OCI-LY7 (cell line): ENCODE measurements around the gene IRGQ. TPM values are rescaled to one million over a fixed set of nuclear protein-coding genes. Genes with fewer than 3 reads are reported as not detected.

Experiments
- BruUV-seq: library from RNA; stranded (reverse); fragments of 400-500 nt; replicated peaks from 2 replicates; lab custom pipeline; 2021; lab: Mats Ljungman, UMichigan
- CTCF ChIA-PET: fragments of 300-600 bp; sonication (Branson Sonifier 250); formaldehyde crosslinking; loops from one replicate; lab custom pipeline; 2022; ENCODE audit warnings: antibody characterized with exemption; ENCODE audit not compliant: unreplicated experiment; lab: Charles Lee
- POLR2A ChIA-PET: fragments of 300-600 bp; sonication (Branson Sonifier 250); formaldehyde crosslinking; loops from one replicate; lab custom pipeline; 2022; ENCODE audit warnings: antibody characterized with exemption; lab: Charles Lee
- DNase-seq: peaks from one replicate; pipeline ENCODE4 v3.0.0-alpha.2; 2015; ENCODE audit warnings: low spot score
- H2AFZ ChIP-seq: fragments of 200-600 bp; sonication (generic), shearing (Covaris generic); 2 replicates; pipeline ENCODE4 v1.6.1; 2014; ENCODE audit warnings: mild to moderate bottlenecking, antibody characterized with exemption, low read length, moderate library complexity
- H3K27ac ChIP-seq: fragments of 200-600 bp; sonication (generic); 2 replicates; pipeline ENCODE4 v1.5.1; 2014; ENCODE audit warnings: mixed run types, low read depth, mild to moderate bottlenecking, moderate library complexity, low read length, inconsistent platforms; ENCODE audit not compliant: poor library complexity, severe bottlenecking
- H3K36me3 ChIP-seq: fragments of 200-600 bp; sonication (generic); 2 replicates; pipeline ENCODE4 v1.6.1; 2014; ENCODE audit warnings: mild to moderate bottlenecking, antibody characterized with exemption, low read length, moderate library complexity, mixed read lengths; ENCODE audit not compliant: insufficient read depth
- H3K4me1 ChIP-seq: fragments of 200-600 bp; sonication (generic); 2 replicates; pipeline ENCODE4 v1.5.1; 2014; ENCODE audit warnings: mild to moderate bottlenecking, low read length; ENCODE audit not compliant: insufficient read depth, poor library complexity, severe bottlenecking
- H3K4me2 ChIP-seq: fragments of 200-600 bp; sonication (generic); 2 replicates; pipeline ENCODE4 v1.6.1; 2014; ENCODE audit warnings: mild to moderate bottlenecking, low read length
- H3K4me3 ChIP-seq: fragments of 200-600 bp; sonication (generic); 2 replicates; pipeline ENCODE4 v1.5.1; 2014; ENCODE audit warnings: mild to moderate bottlenecking, low read depth, low read length; ENCODE audit not compliant: poor library complexity, severe bottlenecking
- H3K79me2 ChIP-seq: fragments of 200-600 bp; sonication (generic); 2 replicates; pipeline ENCODE4 v1.6.1; 2016; ENCODE audit warnings: low read depth, mild to moderate bottlenecking, low read length, moderate library complexity, mixed read lengths; ENCODE audit not compliant: insufficient read depth
- H3K9me2 ChIP-seq: fragments of 200-600 bp; sonication (generic); 2 replicates; pipeline ENCODE4 v1.6.1; 2016; ENCODE audit warnings: mild to moderate bottlenecking, low read length, mixed read lengths; ENCODE audit not compliant: insufficient read depth
- H3K9me3 ChIP-seq: fragments of 200-600 bp; sonication (generic); 2 replicates; pipeline ENCODE4 v1.6.1; 2014; ENCODE audit warnings: mild to moderate bottlenecking, mixed run types, low read length, mixed read lengths
- H4K20me1 ChIP-seq: fragments of 200-600 bp; sonication (generic); 2 replicates; pipeline ENCODE4 v1.6.1; 2014; ENCODE audit warnings: mild to moderate bottlenecking, antibody characterized with exemption, low read length, moderate library complexity, mixed read lengths; ENCODE audit not compliant: insufficient read depth
- EZH2phosphoT487 ChIP-seq: fragments of 200-600 bp; sonication (generic); IDR thresholded peaks from 2 replicates; pipeline ENCODE4 v1.6.1; 2018; ENCODE audit warnings: low read depth, borderline replicate concordance, mild to moderate bottlenecking, mixed run types, antibody characterized with exemption, low read length, moderate library complexity, mixed read lengths
- intact Hi-C: fragments of 100-400 bp; cut with micrococcal nuclease; formaldehyde crosslinking; loops from one replicate; pipeline ENCODE4 v1.10.0; 2022; ENCODE audit not compliant: unreplicated experiment
- total RNA-seq, 2 experiments: library from RNA; depleted of rRNA in 1 of 2; stranded (reverse); fragments of >200 nt in 1 of 2; shearing (Covaris generic) in 1 of 2; gene quantifications; 2 replicates each; pipeline ENCODE4 v1.2.3, GENCODE V29; 2014 to 2022
- TF ChIP-seq, protein P1 (sequence below): fragments of 200-600 bp; sonication (generic); conservative IDR thresholded peaks from 2 replicates; pipeline ENCODE4 v1.5.1; 2014; ENCODE audit warnings: mild to moderate bottlenecking, antibody characterized with exemption, low read length, moderate library complexity, mixed read lengths

IRGQ gene
- total RNA-seq, 2 experiments from 2014 or later = 6.4 to 15.3 TPM

- intact Hi-C loops = no loop called here
- H3K4me2 ChIP-seq = no peak overlapping the region; the same call in 1 of the 2 replicates
- no peaks in the 10 kb centered on the region for H3K79me2 ChIP-seq
- CTCF ChIA-PET = no interaction called here
- no peak overlapping the region for H2AFZ ChIP-seq
- POLR2A ChIA-PET = no interaction called here
- H3K27ac ChIP-seq = no peak overlapping the region
- H4K20me1 ChIP-seq = no peaks in the 10 kb centered on the region
- no peaks in the 10 kb centered on the region for H3K9me2 ChIP-seq
- H3K9me3 ChIP-seq = no peaks in the 10 kb centered on the region
- peaks cover 48% of the 10 kb centered on the region for H3K36me3 ChIP-seq
- BruUV-seq = no TSS peak
- DNase-seq = no peak
- TF ChIP-seq, protein P1, sequence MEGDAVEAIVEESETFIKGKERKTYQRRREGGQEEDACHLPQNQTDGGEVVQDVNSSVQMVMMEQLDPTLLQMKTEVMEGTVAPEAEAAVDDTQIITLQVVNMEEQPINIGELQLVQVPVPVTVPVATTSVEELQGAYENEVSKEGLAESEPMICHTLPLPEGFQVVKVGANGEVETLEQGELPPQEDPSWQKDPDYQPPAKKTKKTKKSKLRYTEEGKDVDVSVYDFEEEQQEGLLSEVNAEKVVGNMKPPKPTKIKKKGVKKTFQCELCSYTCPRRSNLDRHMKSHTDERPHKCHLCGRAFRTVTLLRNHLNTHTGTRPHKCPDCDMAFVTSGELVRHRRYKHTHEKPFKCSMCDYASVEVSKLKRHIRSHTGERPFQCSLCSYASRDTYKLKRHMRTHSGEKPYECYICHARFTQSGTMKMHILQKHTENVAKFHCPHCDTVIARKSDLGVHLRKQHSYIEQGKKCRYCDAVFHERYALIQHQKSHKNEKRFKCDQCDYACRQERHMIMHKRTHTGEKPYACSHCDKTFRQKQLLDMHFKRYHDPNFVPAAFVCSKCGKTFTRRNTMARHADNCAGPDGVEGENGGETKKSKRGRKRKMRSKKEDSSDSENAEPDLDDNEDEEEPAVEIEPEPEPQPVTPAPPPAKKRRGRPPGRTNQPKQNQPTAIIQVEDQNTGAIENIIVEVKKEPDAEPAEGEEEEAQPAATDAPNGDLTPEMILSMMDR = no peak
- no peak for TF ChIP-seq EZH2phosphoT487
- peaks cover 8% of the 10 kb centered on the region for H3K4me1 ChIP-seq
- no peak overlapping the region for H3K4me3 ChIP-seq
These were observed 33.7 kb downstream of the IRGQ start for GRCh38 chr19:43562226-43562697.

DNA sequence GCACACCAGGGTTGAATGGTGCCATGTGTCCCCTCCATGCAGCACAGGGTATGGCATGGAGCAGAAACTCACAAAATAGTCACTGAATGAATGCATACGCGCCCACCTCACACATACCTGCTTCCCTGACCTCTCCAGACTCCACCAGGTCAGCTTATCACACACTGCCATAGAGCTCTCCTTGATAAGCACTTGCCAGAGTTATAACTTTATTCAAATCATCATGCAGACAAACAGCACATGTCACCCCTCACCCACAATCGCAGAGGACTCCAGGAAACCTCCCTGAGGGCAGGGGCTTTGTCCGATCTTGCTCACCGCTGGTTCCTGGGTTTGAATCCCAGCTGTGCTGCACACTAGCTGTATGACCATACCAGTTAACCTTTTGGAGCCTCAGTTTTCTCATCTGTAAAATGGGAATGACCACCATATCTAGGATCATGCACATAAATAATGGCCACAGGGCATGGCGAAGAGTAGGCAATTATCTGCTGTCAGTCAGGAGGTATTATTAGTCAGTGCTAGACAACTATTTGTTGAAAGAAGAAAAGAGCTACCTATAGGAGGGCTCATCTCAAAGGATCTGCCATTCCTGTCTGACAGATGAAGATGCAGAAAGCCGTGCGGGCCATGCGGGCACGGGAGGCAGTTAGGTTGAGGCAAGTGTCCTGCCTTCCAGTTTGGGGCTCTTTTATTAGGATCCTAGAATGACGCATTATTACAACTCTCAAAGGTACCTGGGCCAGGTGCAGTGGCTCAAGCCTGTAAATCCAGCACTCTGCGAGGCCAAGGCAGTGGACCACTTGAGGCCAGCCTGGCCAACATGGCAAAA is 34.6 kb downstream of the IRGQ start:
- Histone ChIP-seq H3K9me2 (no peaks in the 10 kb centered on the region), H3K36me3 (peaks cover 49% of the 10 kb centered on the region), H2AFZ (no peak overlapping the region), H3K27ac (no peak overlapping the region), H3K4me1 (peaks cover 8% of the 10 kb centered on the region), H3K9me3 (no peaks in the 10 kb centered on the region), H3K79me2 (no peaks in the 10 kb centered on the region), H3K4me3 (no peak overlapping the region), H4K20me1 (no peaks in the 10 kb centered on the region), H3K4me2 (no peak overlapping the region)
- intact Hi-C loops = no loop called here
- no TSS peak for BruUV-seq
- TF ChIP-seq, protein P1 = no peak
- ChIA-PET POLR2A (interaction anchor here (0.8 kb wide), 1 partner anchor 234 kb away, joined by 3 read pairs; no protein-coding TSS in a partner anchor), CTCF (interaction anchor here (1.1 kb wide), 1 partner anchor 26 kb away, joined by 3 read pairs; no protein-coding TSS in a partner anchor)
- DNase-seq = no peak

GRCh38 chr19:43560687-43561086 is 35.2 kb downstream of the IRGQ start:
- H3K4me2 ChIP-seq = no peak overlapping the region

More at GRCh38 chr19:43560687-43561086, 35.2 kb downstream of the IRGQ start:
- Histone ChIP-seq H3K27ac (no peak overlapping the region), H3K4me1 (peaks cover 8% of the 10 kb centered on the region), H3K79me2 (no peaks in the 10 kb centered on the region), H4K20me1 (no peaks in the 10 kb centered on the region), H3K4me3 (no peak overlapping the region), H2AFZ (no peak overlapping the region), H3K9me2 (no peaks in the 10 kb centered on the region), H3K36me3 (peaks cover 53% of the 10 kb centered on the region), H3K9me3 (no peaks in the 10 kb centered on the region)
- BruUV-seq = no TSS peak
- DNase-seq = no peak
- CTCF ChIA-PET = interaction anchor here (1.1 kb wide), 1 partner anchor 25 kb away, joined by 3 read pairs; no protein-coding TSS in a partner anchor
- POLR2A ChIA-PET = interaction anchor here (0.7 to 0.8 kb wide), 2 partner anchors 80 to 235 kb away, joined by 3 read pairs; no protein-coding TSS in a partner anchor
- TF ChIP-seq, protein P1 = no peak
- no peak for TF ChIP-seq EZH2phosphoT487
- intact Hi-C loops = no loop called here
